Amniotic stem cell (primary cell): ENCODE measurements around the gene MAN1A1.
"Not testable (repeated sequence)": the region's sequence is repeated elsewhere in the genome, so short reads cannot be mapped to it uniquely, and the experiment has no call there.

Experiments
- DNase-seq: peaks from one replicate; lab custom pipeline; 2025; lab: John Stamatoyannopoulos, UW

MAN1A1 gene

GRCh38 chr6:119303164-119303887 is 46.2 kb downstream of the MAN1A1 start:
- no peak for DNase-seq

GRCh38 chr6:119301429-119301828 is 48.1 kb downstream of the MAN1A1 start:
- DNase-seq, result no peak

GRCh38 chr6:119299694-119300093 is 49.9 kb downstream of the MAN1A1 start:
- no peak for DNase-seq

- no peak for DNase-seq
These were observed 52.5 kb downstream of the MAN1A1 start for GRCh38 chr6:119297049-119297448.

- no peak for DNase-seq
These were observed 53.2 kb downstream of the MAN1A1 start for GRCh38 chr6:119296036-119297035.

- no peak for DNase-seq
These were observed 54.6 kb downstream of the MAN1A1 start for GRCh38 chr6:119294984-119295383.

GRCh38 chr6:119291060-119291459 is 58.5 kb downstream of the MAN1A1 start:
- DNase-seq, result not testable (repeated sequence)

GRCh38 chr6:119290306-119290705 is 59.3 kb downstream of the MAN1A1 start:
- no peak for DNase-seq

GRCh38 chr6:119289651-119290050 is 59.9 kb downstream of the MAN1A1 start:
- no peak for DNase-seq

GRCh38 chr6:119285908-119286625 is 63.5 kb downstream of the MAN1A1 start:
- DNase-seq, result no peak

- DNase-seq, result no peak
These were observed 64.6 kb downstream of the MAN1A1 start for GRCh38 chr6:119284861-119285521.

- no peak for DNase-seq
These were observed 65.5 kb downstream of the MAN1A1 start for GRCh38 chr6:119283979-119284545.

GRCh38 chr6:119283214-119283613 is 66.3 kb downstream of the MAN1A1 start:
- DNase-seq, result no peak

- DNase-seq, result no peak
These were observed 68.9 kb downstream of the MAN1A1 start for GRCh38 chr6:119280668-119281067.

GRCh38 chr6:119280080-119280479 is 69.5 kb downstream of the MAN1A1 start:
- DNase-seq, result no peak

- no peak for DNase-seq
These were observed 70.9 kb downstream of the MAN1A1 start for GRCh38 chr6:119278625-119279024.

- no peak for DNase-seq
These were observed 72.5 kb downstream of the MAN1A1 start for GRCh38 chr6:119277052-119277451.

GRCh38 chr6:119276211-119276610 is 73.3 kb downstream of the MAN1A1 start:
- no peak for DNase-seq

GRCh38 chr6:119274197-119274595 is 75.4 kb downstream of the MAN1A1 start:
- DNase-seq, result no peak

- DNase-seq, result no peak
These were observed 76.0 kb downstream of the MAN1A1 start for GRCh38 chr6:119273272-119274196.
